Fibroblast of lung (primary cell): ENCODE results near the gene DPH2. TPM values are rescaled to one million over a fixed set of nuclear protein-coding genes. Genes with fewer than 3 reads are reported as not detected.

Experiments
- DNase-seq, 2 donors: peaks; one replicate each; pipeline versions ENCODE4 v3.0.0 to v3.0.0-alpha.2; 2010; ENCODE audit warnings: low read depth in 2 of 2
- H2AFZ ChIP-seq: 2 replicates; pipeline ENCODE4 v1.5.1; 2012; ENCODE audit warnings: low read length, control low read depth, inconsistent platforms
- H3K27ac ChIP-seq: 2 replicates; pipeline ENCODE4 v1.5.1; 2011; ENCODE audit warnings: low read length, control low read depth; ENCODE audit not compliant: insufficient read depth
- H3K27me3 ChIP-seq: 2 replicates; pipeline ENCODE4 v1.5.1; 2011; ENCODE audit warnings: mild to moderate bottlenecking, low read length; ENCODE audit not compliant: control insufficient read depth, insufficient read depth
- H3K36me3 ChIP-seq: 2 replicates; pipeline ENCODE4 v1.5.1; 2011; ENCODE audit warnings: low read length; ENCODE audit not compliant: control insufficient read depth, insufficient read depth
- H3K4me1 ChIP-seq: 2 replicates; pipeline ENCODE4 v1.5.1; 2011; ENCODE audit warnings: low read length; ENCODE audit not compliant: control insufficient read depth, insufficient read depth; ENCODE audit errors: extremely low read depth
- H3K4me2 ChIP-seq: 2 replicates; pipeline ENCODE4 v1.5.1; 2011; ENCODE audit warnings: low read length, control low read depth; ENCODE audit not compliant: insufficient read depth; ENCODE audit errors: extremely low read depth
- H3K4me3 ChIP-seq, 4 experiments: fragments of 200-600 bp in 1 of 4; sonication (generic) in 1 of 4; replicated peaks in 1 of 4; 2 replicates each; pipeline ENCODE4 v1.5.1; 2011 to 2016; ENCODE audit warnings: low read length in 4 of 4, low read depth in 3 of 4, mild to moderate bottlenecking in 3 of 4, control low read depth in 2 of 4, inconsistent platforms in 1 of 4, mixed read lengths in 1 of 4; ENCODE audit not compliant: insufficient read depth in 1 of 4; ENCODE audit errors: control extremely low read depth in 1 of 4
- H3K79me2 ChIP-seq: 2 replicates; pipeline ENCODE4 v1.5.1; 2012; ENCODE audit warnings: mild to moderate bottlenecking, low read length, inconsistent platforms; ENCODE audit not compliant: control insufficient read depth, insufficient read depth
- H3K9ac ChIP-seq: 2 replicates; pipeline ENCODE4 v1.5.1; 2011; ENCODE audit warnings: mild to moderate bottlenecking, low read length, control low read depth; ENCODE audit not compliant: insufficient read depth
- H3K9me3 ChIP-seq: 2 replicates; pipeline ENCODE4 v1.5.1; 2012; ENCODE audit warnings: low read depth, low read length; ENCODE audit not compliant: control insufficient read depth, insufficient read depth
- H4K20me1 ChIP-seq: 2 replicates; pipeline ENCODE4 v1.5.1; 2011; ENCODE audit warnings: low read length; ENCODE audit not compliant: control insufficient read depth, insufficient read depth; ENCODE audit errors: extremely low read depth
- CTCF ChIP-seq, 2 donors: IDR thresholded peaks in 1 of 2; conservative IDR thresholded peaks in 1 of 2; 1 replicate in 1 of 2; 2 replicates in 1 of 2; pipeline ENCODE4 v1.5.1; 2011 to 2012; ENCODE audit warnings: low read length in 2 of 2, control low read depth in 1 of 2, inconsistent platforms in 1 of 2, low read depth in 1 of 2, mild to moderate bottlenecking in 1 of 2
- EZH2 ChIP-seq: IDR thresholded peaks from 2 replicates; pipeline ENCODE4 v1.5.1; 2012; ENCODE audit warnings: low read length, control low read depth, mild to moderate bottlenecking; ENCODE audit errors: missing control alignments
- polyA plus RNA-seq, 2 donors: library from polyadenylated mRNA; depleted of rRNA in 1 of 2; stranded (reverse) in 1 of 2; unstranded in 1 of 2; fragments of >200 nt; gene quantifications; 2 replicates each; pipeline ENCODE4 v1.2.1, GENCODE V29; 2011 to 2012; ENCODE audit warnings: missing spikeins in 1 of 2
- total RNA-seq: library from RNA; depleted of rRNA; stranded (reverse); fragments of >200 nt; gene quantifications from 2 replicates; pipeline ENCODE4 v1.2.1, GENCODE V29; 2014

Gene DPH2
- total and polyA plus RNA-seq, 2 donors (not counting 1 experiment from before 2014, with no cell fraction given): 9.1 to 11.2 TPM

- Histone ChIP-seq H3K4me2 (no peak overlapping the region), H3K9ac (no peak overlapping the region), H4K20me1 (no peaks in the 10 kb centered on the region), H3K4me1 (no peaks in the 10 kb centered on the region), H3K9me3 (no peaks in the 10 kb centered on the region), H3K27ac (no peak overlapping the region), H3K79me2 (no peaks in the 10 kb centered on the region), H3K27me3 (no peaks in the 10 kb centered on the region), H2AFZ (no peak overlapping the region), H3K36me3 (no peaks in the 10 kb centered on the region), H3K4me3 (no peak overlapping the region)
- TF ChIP-seq CTCF (conservative IDR thresholded peaks at IDR 0.05 in 1 of 2, IDR thresholded peaks at IDR 0.05 in 1 of 2; ENCODE audit: low read depth in 1 of 2, low read length in 2 of 2) (no peak), EZH2 (no peak)
- no peak for DNase-seq
These were observed 46.5 kb downstream of the DPH2 start for GRCh38 chr1:44016041-44016889.

- no peak overlapping the region for H3K27ac ChIP-seq
- H3K36me3 ChIP-seq: no peaks in the 10 kb centered on the region
- no peak overlapping the region for H3K4me2 ChIP-seq
- H3K4me3 ChIP-seq: no peak overlapping the region
- H3K79me2 ChIP-seq: no peaks in the 10 kb centered on the region
- no peaks in the 10 kb centered on the region for H4K20me1 ChIP-seq
- TF ChIP-seq CTCF (conservative IDR thresholded peaks at IDR 0.05 in 1 of 2, IDR thresholded peaks at IDR 0.05 in 1 of 2; ENCODE audit: low read depth in 1 of 2, low read length in 2 of 2) (no peak), EZH2 (no peak)
- peak in 1 of 2 donors; percentile 28 for DNase-seq
- H3K9ac ChIP-seq: no peak overlapping the region
- H2AFZ ChIP-seq: no peak overlapping the region
- H3K27me3 ChIP-seq: no peaks in the 10 kb centered on the region
- H3K4me1 ChIP-seq: no peaks in the 10 kb centered on the region
- H3K9me3 ChIP-seq: no peaks in the 10 kb centered on the region
These were observed 47.1 kb downstream of the DPH2 start for GRCh38 chr1:44016890-44017400.

GRCh38 chr1:44019466-44019948, 49.7 kb downstream of the DPH2 start:
- Histone ChIP-seq H3K27ac (no peak overlapping the region), H3K4me1 (no peaks in the 10 kb centered on the region), H3K4me2 (no peak overlapping the region), H3K4me3 (no peak overlapping the region), H3K9me3 (no peaks in the 10 kb centered on the region), H3K27me3 (no peaks in the 10 kb centered on the region), H3K9ac (no peak overlapping the region), H2AFZ (no peak overlapping the region), H3K36me3 (no peaks in the 10 kb centered on the region), H3K79me2 (no peaks in the 10 kb centered on the region), H4K20me1 (no peaks in the 10 kb centered on the region)
- no peak for DNase-seq
- TF ChIP-seq EZH2 (no peak), CTCF (conservative IDR thresholded peaks at IDR 0.05 in 1 of 2, IDR thresholded peaks at IDR 0.05 in 1 of 2; ENCODE audit: low read depth in 1 of 2, low read length in 2 of 2) (no peak)
